ENCODE data around the gene MTMR10.

DNA sequence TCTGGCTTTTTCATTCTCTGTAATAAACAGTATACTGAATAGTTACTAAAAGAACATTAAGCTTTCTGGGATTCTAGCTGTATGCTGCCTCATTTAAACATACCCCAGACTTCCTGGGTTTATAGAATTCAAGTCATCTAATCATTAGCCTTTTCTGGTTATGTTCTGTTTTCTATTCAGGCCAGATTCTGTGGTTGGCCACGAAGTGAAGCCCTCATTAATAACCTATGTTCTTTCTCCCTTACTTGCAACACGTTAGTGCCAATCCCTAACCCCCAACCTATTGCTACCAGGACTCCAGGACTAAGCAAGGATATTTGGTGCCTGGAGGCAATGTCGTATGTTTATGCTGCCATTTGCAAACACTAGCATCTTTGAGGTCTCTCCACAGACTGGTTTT lies 28.6 kb upstream of the MTMR10 start:
- no peak for TF ChIP-seq CTCF (IDR thresholded peaks at IDR 0.05; ENCODE audit: insufficient read depth, low read length)
- TF ChIP-seq, protein P1, sequence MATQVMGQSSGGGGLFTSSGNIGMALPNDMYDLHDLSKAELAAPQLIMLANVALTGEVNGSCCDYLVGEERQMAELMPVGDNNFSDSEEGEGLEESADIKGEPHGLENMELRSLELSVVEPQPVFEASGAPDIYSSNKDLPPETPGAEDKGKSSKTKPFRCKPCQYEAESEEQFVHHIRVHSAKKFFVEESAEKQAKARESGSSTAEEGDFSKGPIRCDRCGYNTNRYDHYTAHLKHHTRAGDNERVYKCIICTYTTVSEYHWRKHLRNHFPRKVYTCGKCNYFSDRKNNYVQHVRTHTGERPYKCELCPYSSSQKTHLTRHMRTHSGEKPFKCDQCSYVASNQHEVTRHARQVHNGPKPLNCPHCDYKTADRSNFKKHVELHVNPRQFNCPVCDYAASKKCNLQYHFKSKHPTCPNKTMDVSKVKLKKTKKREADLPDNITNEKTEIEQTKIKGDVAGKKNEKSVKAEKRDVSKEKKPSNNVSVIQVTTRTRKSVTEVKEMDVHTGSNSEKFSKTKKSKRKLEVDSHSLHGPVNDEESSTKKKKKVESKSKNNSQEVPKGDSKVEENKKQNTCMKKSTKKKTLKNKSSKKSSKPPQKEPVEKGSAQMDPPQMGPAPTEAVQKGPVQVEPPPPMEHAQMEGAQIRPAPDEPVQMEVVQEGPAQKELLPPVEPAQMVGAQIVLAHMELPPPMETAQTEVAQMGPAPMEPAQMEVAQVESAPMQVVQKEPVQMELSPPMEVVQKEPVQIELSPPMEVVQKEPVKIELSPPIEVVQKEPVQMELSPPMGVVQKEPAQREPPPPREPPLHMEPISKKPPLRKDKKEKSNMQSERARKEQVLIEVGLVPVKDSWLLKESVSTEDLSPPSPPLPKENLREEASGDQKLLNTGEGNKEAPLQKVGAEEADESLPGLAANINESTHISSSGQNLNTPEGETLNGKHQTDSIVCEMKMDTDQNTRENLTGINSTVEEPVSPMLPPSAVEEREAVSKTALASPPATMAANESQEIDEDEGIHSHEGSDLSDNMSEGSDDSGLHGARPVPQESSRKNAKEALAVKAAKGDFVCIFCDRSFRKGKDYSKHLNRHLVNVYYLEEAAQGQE (IDR thresholded peaks at IDR 0.05; ENCODE audit: insufficient replicate concordance, low read depth): no peak
- no peak for TF ChIP-seq SPI1 (IDR thresholded peaks at IDR 0.05; ENCODE audit: borderline replicate concordance, low read depth)
- no peak for TF ChIP-seq POLR2AphosphoS5 (IDR thresholded peaks at IDR 0.05; ENCODE audit: low read depth)

All from HL-60 (cell line).